GF-D8 (cell line): Measurements from ENCODE around the gene RTN4R.
"Not testable (repeated sequence)": the region's sequence is repeated elsewhere in the genome, so short reads cannot be mapped to it uniquely, and the experiment has no call there.

Source experiments
- DNase-seq: peaks from one replicate; lab custom pipeline; 2025; lab: John Stamatoyannopoulos, UW

Gene RTN4R

DNA sequence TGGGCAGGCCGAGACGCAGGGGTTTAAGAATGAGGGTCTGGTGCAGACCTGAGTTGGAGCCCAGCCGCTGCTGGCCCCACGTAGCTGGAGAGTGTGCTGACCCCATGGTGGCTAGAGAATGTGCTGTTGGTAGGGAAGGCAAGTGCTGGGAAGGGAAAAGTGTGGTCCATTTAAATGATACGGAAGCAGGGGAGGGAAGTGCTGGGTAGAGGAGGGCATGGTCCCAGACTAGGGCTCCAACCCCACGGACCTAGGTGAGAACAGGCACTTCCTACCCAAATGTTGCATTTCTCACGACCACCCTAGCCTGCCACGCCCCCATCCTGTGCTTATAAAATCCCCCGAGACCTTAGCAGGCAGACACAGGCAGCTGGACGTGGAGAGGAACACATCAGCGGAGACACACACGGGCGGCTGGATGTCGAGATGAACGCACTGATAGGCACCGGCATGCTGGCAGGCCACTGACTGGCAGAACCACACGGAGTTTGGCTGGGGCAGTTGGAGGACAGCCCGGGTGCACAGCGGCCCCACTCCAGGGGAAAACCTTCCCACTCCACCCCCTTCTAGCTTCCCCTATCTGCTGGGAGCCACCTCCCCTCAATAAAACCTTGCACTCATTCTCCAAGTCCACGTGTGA is 18.8 kb upstream of the RTN4R start:
- DNase-seq = not testable (repeated sequence)

GRCh38 chr22:20286312-20286660 is 18.2 kb upstream of the RTN4R start:
- not testable (repeated sequence) for DNase-seq

DNA sequence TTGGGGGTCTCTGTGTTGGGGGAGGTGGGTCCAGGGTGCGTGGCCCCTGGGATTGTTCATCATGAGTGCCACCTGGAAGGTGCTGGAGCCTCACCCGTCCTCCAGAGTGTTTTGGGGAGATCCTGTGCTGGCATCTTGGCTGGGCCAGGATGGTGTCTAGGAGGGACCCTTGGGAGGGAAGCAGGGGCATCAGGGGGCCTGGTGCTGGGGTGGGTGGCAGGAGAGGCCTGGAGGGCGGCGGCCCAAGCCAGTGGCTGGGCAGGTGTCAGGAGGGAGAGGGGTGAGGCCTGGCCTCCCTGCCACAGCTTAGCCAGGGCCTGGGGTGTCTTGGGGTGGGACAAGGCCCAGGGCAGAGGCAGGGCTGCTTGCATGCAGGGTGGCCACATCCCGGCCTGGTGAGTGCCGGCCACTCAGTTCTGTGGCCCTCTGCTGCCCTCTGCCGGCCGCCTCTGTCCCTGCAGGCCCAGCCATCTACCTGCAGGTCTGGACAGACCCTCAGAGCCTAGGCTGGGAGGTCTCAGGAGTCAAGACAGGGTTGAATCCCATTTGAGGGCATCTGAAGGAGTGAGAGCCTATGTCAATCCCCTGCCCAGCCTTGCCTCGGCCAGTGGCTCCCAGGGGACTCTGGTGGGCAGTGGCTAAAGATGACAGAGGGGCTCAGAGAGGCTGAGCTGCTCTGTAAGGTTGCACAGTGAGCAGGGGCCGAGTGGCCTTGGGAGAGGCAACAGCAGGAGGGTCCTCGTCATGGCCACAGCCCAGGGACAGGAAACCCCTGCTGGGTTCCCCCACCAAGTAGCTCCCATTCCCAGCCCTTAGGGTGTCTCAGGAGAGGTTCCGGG is 17.6 kb upstream of the RTN4R start:
- DNase-seq = not testable (repeated sequence)

GRCh38 chr22:20284471-20285086 is 16.5 kb upstream of the RTN4R start:
- DNase-seq = no peak

- no peak for DNase-seq
Observed at GRCh38 chr22:20283674-20284066, 15.6 kb upstream of the RTN4R start.

DNA sequence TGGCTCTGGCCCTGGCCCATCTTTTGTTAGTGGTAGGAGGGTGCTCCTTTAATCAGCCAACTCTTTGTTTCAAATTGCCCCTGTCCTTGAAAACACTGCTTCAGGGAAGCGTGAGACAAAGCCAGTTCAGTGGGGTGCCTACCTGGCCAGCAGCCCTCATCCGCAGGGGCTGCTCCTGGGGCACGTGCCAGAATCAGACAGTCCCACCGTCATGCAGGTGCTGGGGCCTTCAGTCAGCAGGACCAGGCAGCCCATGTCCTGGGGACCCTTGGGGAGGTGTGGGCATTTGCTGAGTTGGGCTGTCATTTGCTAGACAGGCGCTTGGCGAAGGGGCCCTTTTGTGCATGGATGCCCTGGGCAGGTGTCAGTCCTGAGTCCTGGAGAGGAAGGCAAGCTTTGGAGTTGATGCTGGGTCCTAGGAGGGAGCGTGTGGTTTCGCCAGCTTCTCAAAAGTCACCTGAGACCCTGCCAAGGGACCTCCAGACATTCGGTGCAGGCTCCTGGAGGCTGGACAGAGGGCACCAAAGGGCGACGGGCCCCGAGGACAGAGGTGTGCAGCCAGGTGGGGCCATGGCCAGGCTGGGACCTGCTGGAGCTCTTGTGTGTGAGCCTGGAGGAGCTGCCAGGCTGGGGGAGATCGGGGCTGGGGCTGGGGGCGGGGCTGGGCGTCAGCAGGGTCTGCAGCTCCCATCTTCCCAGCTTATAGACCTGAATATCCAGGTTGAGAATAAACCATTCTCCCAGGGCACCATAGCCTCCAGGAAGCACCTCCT is 15.0 kb upstream of the RTN4R start:
- DNase-seq = no peak

DNA sequence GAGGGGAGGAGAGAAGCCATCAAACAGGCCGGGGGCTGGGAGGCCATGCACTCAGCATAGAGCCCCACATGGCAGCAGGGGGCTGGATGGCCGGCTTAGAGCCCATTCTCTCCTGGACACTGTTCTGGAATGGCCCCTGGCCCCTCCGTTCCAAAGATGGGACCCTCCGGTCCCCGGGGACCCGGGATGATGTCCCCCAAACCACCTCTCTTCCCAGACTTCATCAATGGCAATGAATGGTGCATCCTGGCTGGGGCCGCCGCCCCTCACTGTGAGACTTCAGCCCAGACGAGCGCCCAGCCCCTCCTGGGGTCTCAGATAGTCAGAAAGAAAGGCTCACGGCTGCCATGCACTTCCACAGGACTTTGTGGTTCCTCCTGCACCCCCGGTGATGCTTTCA is 13.8 kb upstream of the RTN4R start:
- DNase-seq = no peak

DNA sequence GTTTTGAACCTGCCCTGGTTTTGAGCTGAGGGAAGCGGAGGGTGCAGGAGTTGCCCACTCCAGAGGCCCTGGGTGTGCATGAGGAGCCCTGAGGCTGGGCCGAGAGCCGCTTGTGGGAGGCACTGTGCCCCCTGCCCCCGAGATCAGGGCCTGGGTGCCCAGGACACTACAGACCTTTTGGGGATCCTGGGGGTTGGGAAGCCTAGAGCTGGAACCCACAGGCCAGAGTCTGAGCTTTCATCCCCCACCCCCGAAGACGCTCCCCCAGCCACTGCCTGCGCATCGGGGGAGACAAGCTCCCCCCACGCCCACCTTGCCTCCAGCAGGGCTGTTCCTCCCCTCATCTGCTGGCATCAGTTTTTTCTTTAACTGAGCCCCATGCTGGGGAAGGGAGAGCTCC is 13.4 kb upstream of the RTN4R start:
- DNase-seq = not testable (repeated sequence)

GRCh38 chr22:20280866-20281265 is 12.7 kb upstream of the RTN4R start:
- no peak for DNase-seq

- not testable (repeated sequence) for DNase-seq
Observed at GRCh38 chr22:20280163-20280562, 12.0 kb upstream of the RTN4R start.

DNA sequence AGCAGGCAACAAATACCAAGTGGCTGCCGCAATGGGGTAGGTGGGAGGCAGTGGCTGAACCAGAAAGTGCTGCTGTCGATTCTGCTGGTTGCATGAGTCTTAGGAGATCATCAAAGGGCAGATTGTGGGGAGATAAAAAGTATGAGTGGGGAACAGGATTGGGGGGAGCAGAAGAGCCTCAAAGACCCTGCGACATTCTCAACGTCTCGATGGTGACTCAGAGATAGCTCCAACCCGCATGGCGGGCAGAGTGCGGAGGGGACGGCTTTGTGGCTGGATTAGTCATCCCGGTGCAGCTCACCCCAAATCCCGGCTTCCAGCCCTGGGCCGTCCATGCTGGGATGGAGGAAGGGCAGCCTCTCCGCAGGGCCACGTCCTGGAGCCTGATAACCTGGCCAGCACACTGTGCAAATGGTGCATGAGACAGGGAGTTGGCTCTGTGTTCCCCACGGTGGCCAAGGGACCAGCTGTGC is 11.6 kb upstream of the RTN4R start:
- DNase-seq = no peak

DNA sequence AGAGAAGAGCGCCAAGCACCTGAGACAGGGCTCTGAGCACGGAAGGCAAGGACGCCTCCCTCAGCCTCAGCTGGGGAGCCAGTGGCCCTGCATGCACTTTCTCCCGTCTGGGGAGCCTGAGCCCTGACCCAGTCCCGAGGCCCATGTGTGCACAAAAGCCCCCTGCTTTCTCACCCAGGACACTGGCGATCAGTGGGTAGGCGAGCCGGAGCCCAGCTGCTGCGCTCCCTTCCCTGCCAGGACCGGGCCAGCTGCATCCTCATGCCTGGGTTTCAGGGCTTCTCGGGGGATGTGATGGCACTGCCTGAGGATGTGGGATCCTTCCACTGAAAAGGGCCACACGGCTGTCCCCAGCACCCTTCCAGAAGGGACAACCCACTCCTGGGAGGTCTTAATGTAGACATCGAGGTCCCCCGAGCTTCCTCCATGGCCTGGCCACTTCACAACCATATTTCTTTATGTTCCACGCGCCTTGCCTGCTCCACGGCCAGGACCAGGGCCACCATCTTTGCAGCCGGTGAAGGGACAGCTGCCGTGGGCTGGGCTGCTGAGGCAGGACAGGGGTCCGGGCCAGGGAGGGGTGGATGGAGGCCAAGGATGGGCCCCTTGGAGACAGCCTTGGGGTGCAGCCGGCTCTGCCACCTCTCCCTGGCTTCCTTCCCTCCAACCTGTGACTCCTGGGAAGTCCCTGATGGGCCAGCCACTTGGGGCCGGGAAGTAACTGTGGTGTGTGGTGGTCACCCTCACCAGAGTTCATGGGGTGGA is 10.8 kb upstream of the RTN4R start:
- DNase-seq = not testable (repeated sequence)

- DNase-seq = not testable (repeated sequence)
Observed at GRCh38 chr22:20277936-20278635, 10.0 kb upstream of the RTN4R start.

DNA sequence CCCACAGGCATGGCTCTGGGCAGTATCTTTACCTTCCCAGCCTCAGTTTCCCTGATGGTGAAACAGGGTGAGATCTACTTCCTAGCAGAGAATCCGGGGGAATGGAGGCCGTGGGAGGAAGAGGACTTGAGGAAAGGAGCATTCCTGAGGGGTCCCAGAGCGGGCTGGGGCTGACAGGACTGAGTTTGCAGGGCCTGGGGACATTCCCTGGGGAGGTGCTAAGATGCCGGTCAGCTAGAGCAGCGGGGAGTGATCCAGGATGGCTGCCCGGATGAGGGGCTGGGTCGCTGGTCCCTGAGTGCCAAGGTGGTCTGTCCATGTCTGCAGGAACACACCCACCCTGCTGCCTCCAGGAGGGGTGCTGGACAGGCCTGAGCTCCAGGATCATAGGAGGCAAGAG is 8.3 kb upstream of the RTN4R start:
- no peak for DNase-seq

DNA sequence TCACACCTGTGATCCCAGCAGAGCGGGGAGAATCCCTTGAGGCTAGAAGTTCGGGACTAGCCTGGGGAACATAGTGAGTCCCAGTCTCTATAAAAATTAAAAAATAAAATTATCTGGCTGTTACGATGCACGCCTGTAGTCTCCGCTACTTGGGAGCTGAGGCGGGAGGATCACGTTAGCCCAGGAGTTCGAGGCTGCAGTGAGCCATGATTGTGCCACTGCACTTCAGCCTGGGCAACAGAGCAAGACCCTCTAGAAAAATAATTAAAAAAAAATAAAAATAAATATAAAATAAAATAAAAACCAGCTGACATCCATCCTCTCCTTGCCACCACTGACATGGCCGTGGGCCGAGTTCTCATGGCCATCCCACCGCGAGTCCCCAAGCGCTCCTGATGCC is 7.7 kb upstream of the RTN4R start:
- DNase-seq = no peak

DNA sequence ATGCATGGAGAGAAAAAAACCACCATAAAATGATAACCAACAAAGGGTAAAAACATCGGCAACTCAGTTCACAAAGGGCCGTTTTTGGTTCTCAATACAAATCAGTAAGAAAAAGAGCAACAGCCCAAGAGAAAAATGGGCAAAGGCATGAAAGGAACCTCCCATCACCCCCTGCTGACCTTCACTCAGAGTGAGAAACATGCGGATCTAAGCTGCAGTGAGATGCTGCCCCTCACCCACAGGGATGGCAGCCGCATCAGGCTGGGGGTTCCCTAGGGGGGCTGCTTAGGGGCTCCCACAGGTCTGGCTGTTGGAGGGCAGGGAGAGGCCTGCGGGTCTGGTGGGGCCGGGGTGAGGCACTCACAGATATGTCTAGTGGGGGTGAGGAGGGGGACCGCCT is 7.2 kb upstream of the RTN4R start:
- DNase-seq = not testable (repeated sequence)

GRCh38 chr22:20274374-20274773 is 6.3 kb upstream of the RTN4R start:
- not testable (repeated sequence) for DNase-seq

DNA sequence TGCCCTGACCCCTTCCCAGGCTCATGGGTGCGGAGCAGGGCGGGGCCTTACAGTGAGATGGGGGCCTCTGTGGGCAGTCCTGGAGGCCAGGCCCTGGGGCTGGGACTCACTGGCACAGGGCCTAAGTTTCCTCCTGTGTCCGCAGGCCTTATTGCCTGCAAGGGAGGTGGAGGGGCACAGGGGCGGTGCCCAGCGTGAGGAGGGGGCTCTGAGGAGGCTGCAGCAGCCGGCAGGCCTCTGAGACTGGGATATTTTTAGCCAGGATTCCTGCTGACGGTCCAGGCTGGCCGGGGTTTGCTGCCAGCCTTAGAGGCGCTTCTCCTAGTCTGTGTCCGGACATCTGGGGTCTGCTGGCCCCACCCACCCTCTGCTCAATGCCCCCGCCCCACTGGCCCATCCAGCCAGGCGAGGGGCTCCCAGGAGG is 5.7 kb upstream of the RTN4R start:
- DNase-seq = no peak

GRCh38 chr22:20272700-20273099 is 4.6 kb upstream of the RTN4R start:
- no peak for DNase-seq

GRCh38 chr22:20272174-20272573 is 4.1 kb upstream of the RTN4R start:
- DNase-seq = no peak
